Measurements from ENCODE around the gene SEPTIN8.

SEPTIN8 gene, protein sequence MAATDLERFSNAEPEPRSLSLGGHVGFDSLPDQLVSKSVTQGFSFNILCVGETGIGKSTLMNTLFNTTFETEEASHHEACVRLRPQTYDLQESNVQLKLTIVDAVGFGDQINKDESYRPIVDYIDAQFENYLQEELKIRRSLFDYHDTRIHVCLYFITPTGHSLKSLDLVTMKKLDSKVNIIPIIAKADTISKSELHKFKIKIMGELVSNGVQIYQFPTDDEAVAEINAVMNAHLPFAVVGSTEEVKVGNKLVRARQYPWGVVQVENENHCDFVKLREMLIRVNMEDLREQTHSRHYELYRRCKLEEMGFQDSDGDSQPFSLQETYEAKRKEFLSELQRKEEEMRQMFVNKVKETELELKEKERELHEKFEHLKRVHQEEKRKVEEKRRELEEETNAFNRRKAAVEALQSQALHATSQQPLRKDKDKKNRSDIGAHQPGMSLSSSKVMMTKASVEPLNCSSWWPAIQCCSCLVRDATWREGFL

DNA sequence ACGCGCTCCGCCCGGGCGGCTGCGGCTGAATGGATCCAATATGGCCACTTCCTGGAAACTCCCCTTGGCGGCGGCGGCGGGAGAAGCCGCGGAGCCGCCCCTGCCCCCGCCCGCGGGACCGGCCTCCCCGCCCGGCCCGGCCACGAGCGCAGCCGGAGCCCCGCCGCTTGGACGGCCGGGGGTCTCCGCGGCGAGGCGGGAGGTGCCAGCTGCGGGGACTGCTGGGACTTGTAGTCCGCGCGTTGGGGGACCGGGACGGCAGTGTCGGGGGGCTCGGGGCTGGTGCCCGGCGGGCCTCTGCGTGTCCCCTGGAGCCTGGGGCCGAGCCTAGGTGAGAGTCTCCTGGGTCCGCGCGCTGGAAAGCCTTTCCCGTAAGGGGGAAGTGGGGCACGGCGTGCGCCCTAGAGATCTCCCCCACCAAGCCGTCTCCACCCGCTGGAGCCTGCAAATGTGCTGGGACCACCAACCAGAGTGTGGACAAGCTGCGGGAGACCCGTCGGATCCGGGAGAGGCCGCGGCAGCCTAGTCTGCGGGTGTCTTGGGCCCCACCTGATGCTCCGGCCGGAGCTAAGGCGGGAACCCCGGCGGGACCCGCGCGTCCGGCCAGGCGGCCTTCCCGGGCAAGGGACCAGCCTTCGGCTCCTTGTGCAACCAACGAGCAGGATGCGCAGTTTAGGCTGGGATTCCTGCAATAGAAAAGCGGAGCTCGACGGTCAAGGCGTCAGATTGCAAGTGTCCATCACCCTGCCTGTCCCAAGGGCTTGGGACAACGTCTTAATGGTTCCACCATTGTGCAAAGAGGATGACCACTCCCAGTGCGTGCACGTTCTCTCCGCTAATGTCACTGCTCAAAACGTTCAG lies at the start of gene SEPTIN8:
TSS of gene SEPTIN8 (minus strand) at position 31 of the 861 bp plus-strand sequence. CDS start 102 bp downstream, outside the sequence.
- DNase-seq: peak; percentile 54

GRCh38 chr5:132826424-132827082 lies 49.5 kb upstream of the SEPTIN8 start:
- DNase-seq: no peak

GRCh38 chr5:132825834-132826391 lies 48.9 kb upstream of the SEPTIN8 start:
- no peak for DNase-seq

- no peak for DNase-seq
Observed at GRCh38 chr5:132825033-132825833, 48.2 kb upstream of the SEPTIN8 start.

DNA sequence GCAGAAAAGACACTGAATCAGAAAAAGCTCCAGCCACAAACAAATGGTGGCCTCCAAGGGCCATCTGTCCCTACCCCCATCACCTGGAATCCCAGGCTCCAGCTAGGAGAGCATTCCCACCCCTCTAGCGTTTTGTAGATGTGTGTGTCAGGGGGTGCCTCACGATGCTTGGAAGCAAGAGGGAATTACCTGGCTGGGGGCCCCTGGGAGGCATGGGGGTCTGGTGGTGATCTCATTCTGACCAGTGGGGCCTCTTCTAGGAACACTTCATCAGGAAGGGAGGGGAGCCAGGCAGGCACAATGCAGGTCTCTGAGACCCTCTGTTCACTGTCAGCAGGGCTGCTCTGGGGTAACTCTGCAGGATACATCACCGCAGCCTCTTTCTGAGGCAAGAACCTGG lies 47.4 kb upstream of the SEPTIN8 start:
- DNase-seq: no peak

GRCh38 chr5:132823481-132824050 lies 46.5 kb upstream of the SEPTIN8 start:
- DNase-seq: no peak

DNA sequence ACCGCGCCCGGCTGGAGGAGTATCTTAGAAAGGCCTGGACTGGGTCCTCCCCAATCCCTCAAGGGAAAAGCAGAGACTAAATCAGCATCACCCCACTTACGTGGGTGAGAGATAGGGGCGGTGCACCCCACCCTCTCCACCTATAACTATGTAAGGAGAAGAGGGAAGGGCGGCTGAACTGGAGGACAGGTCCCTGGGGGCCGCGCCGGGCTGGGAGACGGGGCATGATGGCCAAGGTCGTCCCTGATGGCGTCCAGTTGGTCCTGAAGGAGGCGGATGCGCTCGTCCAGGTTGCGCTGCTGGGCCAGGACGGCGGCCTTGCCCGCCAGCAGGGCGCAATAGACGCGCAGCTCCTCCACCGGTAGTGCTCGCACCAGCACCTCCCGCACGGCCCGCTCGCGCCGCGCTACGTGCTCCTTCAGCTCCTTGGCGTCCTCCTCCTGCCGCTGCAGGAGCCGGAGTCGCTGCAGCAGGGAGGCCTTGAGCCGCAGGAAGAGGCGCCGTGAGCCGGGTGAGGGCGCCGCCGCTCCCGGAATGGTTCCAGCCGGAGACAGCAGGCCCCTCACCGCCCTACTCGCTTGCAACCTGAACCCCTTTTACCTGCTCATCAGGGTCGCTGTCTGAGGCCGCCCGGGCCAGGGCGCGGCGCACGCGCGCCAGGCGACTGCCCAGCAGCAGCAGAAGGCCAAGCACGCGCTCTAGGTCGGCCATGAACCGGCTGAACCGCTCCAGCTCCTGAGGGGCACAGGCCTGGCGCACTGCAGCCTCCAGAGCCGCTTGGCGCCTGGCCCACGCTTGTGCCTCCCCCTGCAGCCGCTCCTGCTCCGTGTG lies 45.8 kb upstream of the SEPTIN8 start:
- DNase-seq: no peak

GRCh38 chr5:132821791-132822190 lies 44.8 kb upstream of the SEPTIN8 start:
- no peak for DNase-seq

GRCh38 chr5:132821350-132821749 lies 44.3 kb upstream of the SEPTIN8 start:
- no peak for DNase-seq

GRCh38 chr5:132820162-132820754 lies 43.2 kb upstream of the SEPTIN8 start:
- peak; percentile 89 for DNase-seq

- no peak for DNase-seq
Observed at GRCh38 chr5:132819468-132819867, 42.4 kb upstream of the SEPTIN8 start.

GRCh38 chr5:132817011-132817410 lies 40.0 kb upstream of the SEPTIN8 start:
- DNase-seq: no peak

DNA sequence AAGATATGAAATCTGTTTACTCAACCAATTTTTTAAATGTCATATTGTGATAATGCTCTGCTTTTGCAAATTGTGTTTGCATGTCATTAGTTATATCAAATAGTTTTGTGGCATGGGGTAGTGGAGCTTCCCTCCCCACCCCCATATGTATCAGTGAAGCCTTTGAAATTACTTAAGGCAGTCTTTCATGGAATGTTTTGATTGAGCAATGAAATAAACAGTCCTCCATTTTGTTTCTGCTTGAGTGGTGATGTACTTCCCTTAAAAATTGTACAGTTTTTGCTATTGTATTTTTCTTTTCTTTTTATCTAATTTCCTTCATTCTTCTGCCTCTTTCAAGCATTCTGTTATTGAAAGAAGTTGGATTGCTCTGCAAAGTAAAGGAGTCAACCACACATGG lies 39.5 kb upstream of the SEPTIN8 start:
- DNase-seq: no peak

GRCh38 chr5:132816083-132816482 lies 39.0 kb upstream of the SEPTIN8 start:
- DNase-seq: no peak

DNA sequence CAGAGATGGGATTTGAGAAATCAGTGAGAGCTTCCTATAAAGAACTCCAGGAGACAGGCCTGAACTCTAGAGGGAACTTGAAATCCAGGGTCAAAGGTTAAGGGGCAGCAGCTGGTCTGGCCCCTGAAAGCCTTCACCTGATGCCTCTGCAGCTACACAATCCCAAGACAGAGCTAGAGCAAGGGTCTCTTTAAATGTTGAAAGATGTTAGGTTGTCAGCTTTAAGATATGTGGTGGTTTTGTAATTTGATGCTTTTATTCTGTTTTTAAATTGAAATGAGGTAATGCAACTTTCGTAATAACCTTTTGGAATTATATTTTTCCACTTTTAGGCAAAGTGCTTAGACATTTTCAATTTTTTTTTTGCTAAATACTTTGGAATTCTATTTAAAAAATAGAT lies 38.4 kb upstream of the SEPTIN8 start:
- no peak for DNase-seq

DNA sequence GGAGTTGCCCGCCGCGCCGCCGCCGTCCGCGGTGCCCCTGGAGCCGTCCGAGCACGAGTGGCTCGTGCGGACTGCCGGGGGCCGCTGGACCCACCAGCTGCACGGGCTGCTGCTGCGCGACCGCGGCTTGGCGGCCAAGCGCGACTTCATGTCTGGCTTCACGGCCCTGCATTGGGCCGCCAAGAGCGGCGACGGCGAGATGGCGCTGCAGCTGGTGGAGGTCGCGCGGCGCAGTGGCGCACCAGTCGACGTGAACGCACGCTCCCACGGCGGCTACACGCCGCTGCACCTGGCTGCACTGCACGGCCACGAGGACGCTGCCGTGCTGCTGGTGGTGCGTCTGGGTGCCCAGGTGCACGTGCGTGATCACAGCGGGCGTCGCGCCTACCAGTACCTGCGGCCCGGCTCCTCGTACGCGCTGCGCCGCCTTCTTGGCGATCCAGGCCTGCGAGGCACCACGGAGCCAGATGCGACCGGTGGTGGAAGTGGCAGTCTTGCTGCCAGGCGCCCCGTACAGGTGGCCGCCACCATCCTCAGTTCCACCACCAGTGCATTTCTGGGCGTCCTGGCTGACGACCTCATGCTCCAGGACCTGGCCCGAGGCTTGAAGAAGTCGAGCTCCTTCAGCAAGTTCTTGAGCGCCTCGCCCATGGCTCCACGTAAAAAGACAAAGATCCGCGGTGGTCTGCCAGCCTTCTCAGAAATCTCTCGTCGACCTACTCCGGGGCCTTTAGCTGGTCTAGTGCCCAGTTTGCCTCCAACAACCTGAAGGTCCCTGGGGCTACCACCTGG lies 37.7 kb upstream of the SEPTIN8 start:
- no peak for DNase-seq

DNA sequence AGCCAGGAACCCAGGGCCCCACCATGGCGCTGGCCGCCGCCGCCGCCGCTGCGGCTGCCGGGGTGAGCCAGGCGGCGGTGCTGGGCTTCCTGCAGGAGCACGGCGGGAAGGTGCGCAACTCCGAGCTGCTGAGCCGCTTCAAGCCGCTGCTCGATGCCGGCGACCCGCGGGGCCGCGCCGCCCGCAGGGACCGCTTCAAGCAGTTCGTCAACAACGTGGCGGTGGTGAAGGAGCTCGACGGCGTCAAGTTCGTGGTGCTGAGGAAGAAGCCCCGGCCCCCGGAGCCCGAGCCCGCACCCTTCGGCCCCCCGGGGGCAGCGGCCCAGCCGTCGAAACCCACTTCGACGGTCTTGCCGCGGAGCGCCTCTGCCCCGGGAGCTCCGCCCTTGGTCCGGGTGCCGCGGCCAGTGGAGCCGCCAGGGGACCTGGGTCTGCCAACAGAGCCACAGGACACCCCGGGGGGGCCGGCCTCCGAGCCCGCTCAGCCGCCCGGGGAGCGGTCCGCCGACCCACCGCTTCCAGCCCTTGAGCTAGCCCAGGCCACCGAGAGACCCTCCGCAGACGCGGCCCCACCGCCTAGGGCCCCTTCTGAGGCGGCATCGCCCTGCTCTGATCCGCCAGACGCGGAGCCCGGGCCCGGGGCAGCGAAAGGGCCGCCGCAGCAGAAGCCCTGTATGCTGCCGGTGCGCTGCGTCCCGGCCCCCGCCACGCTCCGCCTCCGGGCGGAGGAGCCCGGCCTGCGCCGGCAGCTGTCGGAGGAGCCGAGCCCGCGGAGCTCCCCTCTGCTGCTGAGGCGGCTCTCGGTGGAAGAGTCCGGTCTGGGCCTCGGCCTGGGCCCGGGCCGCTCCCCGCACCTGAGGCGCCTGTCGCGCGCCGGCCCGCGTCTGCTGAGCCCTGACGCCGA lies 36.8 kb upstream of the SEPTIN8 start:
- DNase-seq: no peak
